Testis (tissue), 3 donors: Measurements from ENCODE around the gene PRKAG2. TPM values are rescaled to one million over a fixed set of nuclear protein-coding genes. Genes with fewer than 3 reads are reported as not detected.

Experiments
- DNase-seq: peaks from one replicate; pipeline ENCODE4 v3.0.0-alpha.2; 2019
- H3K27ac ChIP-seq, 2 donors: fragments of 200-600 bp; sonication (generic); one replicate each; pipeline ENCODE4 v1.5.1; 2019
- H3K27me3 ChIP-seq: fragments of 200-600 bp; sonication (generic); one replicate; pipeline ENCODE4 v1.5.1; 2019
- H3K36me3 ChIP-seq: fragments of 200-600 bp; sonication (generic); one replicate; pipeline ENCODE4 v1.5.1; 2017; ENCODE audit warnings: low read depth; ENCODE audit errors: missing control alignments
- H3K4me1 ChIP-seq: fragments of 200-600 bp; sonication (generic); one replicate; pipeline ENCODE4 v1.5.1; 2019
- H3K4me3 ChIP-seq, 2 donors: fragments of 200-600 bp; sonication (generic); one replicate each; pipeline ENCODE4 v1.5.1; 2017 to 2019
- H3K9me3 ChIP-seq: fragments of 200-600 bp; sonication (generic); one replicate; pipeline ENCODE4 v1.5.1; 2017
- POLR2A ChIP-seq: fragments of 450-650 bp; IDR thresholded peaks from one replicate; pipeline ENCODE4 v1.6.1; 2017; ENCODE audit warnings: antibody characterized with exemption, mild to moderate bottlenecking, moderate library complexity
- WGBS, 2 donors: methylation state at CpG; one replicate each; pipeline ENCODE4 v1.1.5; 2018; 5-methylcytosine and 5-hydroxymethylcytosine counted together
- intact Hi-C: fragments of 100-400 bp; cut with DNase I; formaldehyde crosslinking; loops from one replicate; pipeline ENCODE4 v1.15.1; 2023; ENCODE audit warnings: low total_unique reads
- polyA plus RNA-seq: library from polyadenylated mRNA; stranded (reverse); fragments of 350-450 nt; fragmentation: Illumina TruSeq; extraction: RNeasy Lipid Tissue Mini Kit (QIAGEN cat#74804); gene quantifications from one replicate; pipeline ENCODE4 v1.2.3, GENCODE V29; 2014; ENCODE audit warnings: low read depth, low replicate concordance; ENCODE audit not compliant: insufficient read depth
- total RNA-seq, 2 donors: library from RNA; depleted of rRNA; stranded (reverse); fragments of >200 nt; gene quantifications; one replicate each; pipeline ENCODE4 v1.2.3, GENCODE V29; 2016
- TF ChIP-seq, protein P1 (sequence below), 3 experiments: fragments of 450-650 bp in 2 of 3; fragments of 200-600 bp in 1 of 3; sonication (generic) in 1 of 3; IDR thresholded peaks; one replicate each; pipeline ENCODE4 v1.5.1; 2016 to 2019; ENCODE audit warnings: antibody characterized with exemption in 3 of 3, mild to moderate bottlenecking in 2 of 3, moderate library complexity in 1 of 3

The PRKAG2 gene
- total and polyA plus RNA-seq, 3 donors from 2014 or later = 27.9 to 28.7 (median 28.6) TPM

- TF ChIP-seq, protein P1, sequence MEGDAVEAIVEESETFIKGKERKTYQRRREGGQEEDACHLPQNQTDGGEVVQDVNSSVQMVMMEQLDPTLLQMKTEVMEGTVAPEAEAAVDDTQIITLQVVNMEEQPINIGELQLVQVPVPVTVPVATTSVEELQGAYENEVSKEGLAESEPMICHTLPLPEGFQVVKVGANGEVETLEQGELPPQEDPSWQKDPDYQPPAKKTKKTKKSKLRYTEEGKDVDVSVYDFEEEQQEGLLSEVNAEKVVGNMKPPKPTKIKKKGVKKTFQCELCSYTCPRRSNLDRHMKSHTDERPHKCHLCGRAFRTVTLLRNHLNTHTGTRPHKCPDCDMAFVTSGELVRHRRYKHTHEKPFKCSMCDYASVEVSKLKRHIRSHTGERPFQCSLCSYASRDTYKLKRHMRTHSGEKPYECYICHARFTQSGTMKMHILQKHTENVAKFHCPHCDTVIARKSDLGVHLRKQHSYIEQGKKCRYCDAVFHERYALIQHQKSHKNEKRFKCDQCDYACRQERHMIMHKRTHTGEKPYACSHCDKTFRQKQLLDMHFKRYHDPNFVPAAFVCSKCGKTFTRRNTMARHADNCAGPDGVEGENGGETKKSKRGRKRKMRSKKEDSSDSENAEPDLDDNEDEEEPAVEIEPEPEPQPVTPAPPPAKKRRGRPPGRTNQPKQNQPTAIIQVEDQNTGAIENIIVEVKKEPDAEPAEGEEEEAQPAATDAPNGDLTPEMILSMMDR (IDR thresholded peaks at IDR 0.05) = no peak
- no peak for TF ChIP-seq POLR2A
- H3K27me3 ChIP-seq = no peaks in the 10 kb centered on the region
- intact Hi-C loops = no loop called here
- peaks cover 3% of the 10 kb centered on the region for H3K4me1 ChIP-seq
- H3K36me3 ChIP-seq = no peaks in the 10 kb centered on the region
- 91 to 92% methylated on average over 7 of the region's 7 CpGs for WGBS, 2 donors
- H3K9me3 ChIP-seq = no peaks in the 10 kb centered on the region
- no peak overlapping the region for H3K27ac ChIP-seq
- DNase-seq = no peak
- H3K4me3 ChIP-seq = no peak overlapping the region
Measured at GRCh38 chr7:151777908-151778670, 98.8 kb downstream of the PRKAG2 start.

DNA sequence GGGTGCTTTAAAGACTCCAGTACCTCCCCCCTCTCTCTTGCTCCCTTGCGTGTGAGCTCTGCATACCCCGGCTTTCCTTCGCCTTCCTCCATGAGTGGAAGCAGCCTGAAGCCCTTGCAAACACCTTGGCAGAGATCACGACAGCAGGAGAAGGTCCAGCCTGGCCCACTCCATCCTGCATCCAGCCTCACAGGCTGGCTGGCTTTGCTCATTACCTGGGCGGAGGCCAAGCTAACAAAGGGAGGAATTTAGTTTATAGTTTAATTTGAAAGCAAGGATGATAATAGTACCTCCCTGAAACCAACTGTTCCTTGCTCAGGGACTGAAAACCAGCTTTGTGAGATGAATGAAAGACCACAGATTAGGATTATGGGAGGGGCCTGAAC, 99.4 kb downstream of the PRKAG2 start:
- H3K27me3 ChIP-seq = no peaks in the 10 kb centered on the region
- H3K9me3 ChIP-seq = no peaks in the 10 kb centered on the region
- H3K4me3 ChIP-seq = no peak overlapping the region
- DNase-seq = no peak
- intact Hi-C loops = no loop called here
- TF ChIP-seq POLR2A = no peak
- TF ChIP-seq, protein P1 (IDR thresholded peaks at IDR 0.05) = no peak
- H3K4me1 ChIP-seq = no peaks in the 10 kb centered on the region
- no peaks in the 10 kb centered on the region for H3K36me3 ChIP-seq
- H3K27ac ChIP-seq = no peak overlapping the region
- 89 to 96% methylated on average over 4 to 5 of the region's 5 CpGs for WGBS, 2 donors

- intact Hi-C loops = no loop called here
- no peak overlapping the region for H3K27ac ChIP-seq
- no peaks in the 10 kb centered on the region for H3K36me3 ChIP-seq
- H3K9me3 ChIP-seq = no peaks in the 10 kb centered on the region
- H3K27me3 ChIP-seq = no peaks in the 10 kb centered on the region
- H3K4me3 ChIP-seq = no peak overlapping the region
- H3K4me1 ChIP-seq = no peaks in the 10 kb centered on the region
- DNase-seq = no peak
- TF ChIP-seq, protein P1 (IDR thresholded peaks at IDR 0.05) = no peak
- TF ChIP-seq POLR2A = no peak
- WGBS, 2 donors = 79 to 81% methylated on average over 3 to 12 of the region's 12 CpGs
Measured at GRCh38 chr7:151776876-151777494, 99.9 kb downstream of the PRKAG2 start.

DNA sequence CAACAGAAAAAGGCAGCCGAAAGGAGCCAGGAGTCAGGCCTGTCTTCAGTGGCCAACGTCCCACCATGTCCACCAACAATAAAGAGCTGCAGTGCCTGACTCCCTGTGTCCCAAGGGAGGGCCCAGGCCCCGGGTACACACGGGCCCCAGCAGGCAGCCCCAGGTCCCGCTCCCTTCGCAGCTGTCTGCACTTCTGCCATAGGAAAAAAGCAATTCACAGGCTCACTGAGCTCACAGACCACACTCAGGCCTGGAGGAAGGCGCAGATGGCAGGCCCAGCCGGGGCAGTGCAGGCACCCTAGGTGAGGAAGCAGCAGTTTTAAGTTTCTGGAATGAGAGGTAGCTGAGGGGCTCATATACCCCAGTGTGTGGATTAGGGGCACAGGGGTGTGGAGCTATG, 100.5 kb downstream of the PRKAG2 start:
- Histone ChIP-seq H3K4me1 (no peaks in the 10 kb centered on the region), H3K9me3 (no peaks in the 10 kb centered on the region), H3K27me3 (no peaks in the 10 kb centered on the region), H3K27ac (no peak overlapping the region), H3K36me3 (no peaks in the 10 kb centered on the region), H3K4me3 (no peak overlapping the region)
- no peak for DNase-seq
- intact Hi-C loops = no loop called here
- no peak for TF ChIP-seq POLR2A
- TF ChIP-seq, protein P1 (IDR thresholded peaks at IDR 0.05) = no peak
- WGBS, 2 donors = 97 to 100% methylated on average over 2 to 8 of the region's 8 CpGs
